OCI-LY3 (cell line): ENCODE results near the gene PERCC1.

Experiments
- CTCF ChIP-seq: fragments of 200-600, 300-600 bp; sonication (generic); IDR thresholded peaks from 2 replicates; pipeline ENCODE4 v1.5.1; 2014; ENCODE audit warnings: antibody characterized with exemption, low read length, low read depth
- EZH2phosphoT487 ChIP-seq: fragments of 200-600 bp; shearing (Covaris generic); IDR thresholded peaks from 2 replicates; pipeline ENCODE4 v1.6.1; 2018; ENCODE audit warnings: antibody characterized with exemption, mixed run types, low read depth

DNA sequence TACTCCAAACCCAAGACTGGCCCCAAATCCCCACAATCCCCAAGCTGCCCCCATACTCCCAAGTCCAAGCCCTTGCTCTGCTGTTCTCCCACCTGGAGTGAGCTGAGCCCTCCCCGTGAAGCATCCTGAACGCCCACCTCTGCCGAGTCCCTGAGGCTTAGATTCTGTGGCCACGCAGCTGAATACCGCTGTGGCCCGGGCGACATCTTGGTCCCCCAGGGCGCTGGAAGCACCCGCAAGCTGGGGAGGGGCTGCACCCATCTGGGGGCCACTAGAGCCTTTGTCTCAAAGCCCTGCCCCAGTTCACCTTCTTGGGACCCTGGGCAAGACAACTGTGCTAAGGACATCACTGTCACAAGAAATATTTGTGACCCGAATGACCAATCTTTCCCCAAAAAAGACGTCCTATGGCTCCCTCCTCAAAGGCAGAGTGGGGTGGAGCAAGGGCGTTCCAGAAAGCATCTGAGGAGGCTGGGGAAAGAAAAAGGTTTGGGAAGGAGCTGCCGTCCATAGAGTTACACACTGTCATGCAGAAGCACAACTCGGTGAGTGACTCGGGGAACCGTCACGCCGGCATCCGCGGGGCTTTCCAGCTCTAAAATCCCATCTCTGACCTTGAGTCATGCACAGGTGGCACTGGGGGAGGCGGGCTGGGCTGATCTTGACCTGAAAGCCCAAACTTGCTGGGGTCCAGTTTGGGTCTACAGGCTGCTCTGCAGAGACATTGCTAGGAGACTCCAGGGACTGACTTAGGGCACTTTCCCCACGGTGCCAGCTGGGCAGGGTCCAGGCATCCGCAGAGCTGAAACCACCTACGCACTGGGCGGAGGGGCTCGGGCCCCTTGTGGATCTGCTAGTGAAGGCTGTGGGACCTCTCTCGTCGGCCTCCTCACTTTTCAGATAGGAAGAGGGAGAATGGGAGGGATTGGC, 51.3 kb downstream of the PERCC1 start:
- TF ChIP-seq CTCF (no peak), EZH2phosphoT487 (no peak)
